NCI-H2171 (cell line): ENCODE results near the gene MRPS6.

Experiments used
- DNase-seq: peaks from one replicate; lab custom pipeline; 2025; lab: John Stamatoyannopoulos, UW

MRPS6 gene

DNA sequence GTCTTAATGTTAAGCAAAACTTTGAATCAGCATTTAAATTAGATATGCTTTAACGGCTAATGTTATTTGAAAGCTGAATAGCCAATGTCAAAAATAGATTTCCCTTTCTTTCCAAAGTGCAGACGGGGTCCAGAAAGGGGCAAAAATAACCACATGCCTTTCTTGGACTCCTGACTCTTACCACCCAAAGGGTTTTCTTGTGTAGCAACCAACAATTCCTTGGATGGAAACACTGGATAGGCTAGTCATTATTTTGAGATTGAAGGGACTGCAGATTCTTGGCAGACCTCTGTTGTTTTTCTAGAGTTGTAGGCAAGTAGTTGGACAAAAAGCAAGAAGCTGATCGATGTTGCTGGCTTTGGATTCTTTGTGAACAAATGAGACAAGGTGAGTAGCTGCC, 107.0 kb downstream of the MRPS6 start:
- no peak for DNase-seq

DNA sequence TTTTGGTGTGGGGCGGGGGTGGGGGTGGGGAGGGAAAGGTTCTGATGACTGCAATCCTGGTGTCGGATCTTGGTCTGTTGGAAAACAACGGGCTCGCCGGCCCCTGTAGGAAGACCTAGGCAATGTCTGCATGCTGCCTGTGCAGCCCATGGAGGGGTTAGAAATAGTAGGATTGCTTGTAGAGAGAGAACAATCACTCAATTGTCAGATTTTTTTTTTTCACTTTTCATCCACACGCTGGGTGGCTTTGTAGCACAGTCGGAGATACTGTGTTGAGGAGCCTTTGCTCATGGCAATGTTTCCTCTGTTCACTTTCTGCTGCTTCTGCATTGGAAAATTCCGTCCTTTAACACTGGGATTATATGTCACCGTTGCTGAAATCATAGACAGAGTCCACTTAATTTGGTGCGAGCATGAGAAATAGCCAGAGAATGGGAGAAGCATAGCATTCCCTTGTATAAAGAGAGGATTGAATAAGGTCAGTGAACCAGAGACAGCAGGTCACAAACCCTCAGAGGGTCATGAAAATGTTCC, 107.5 kb downstream of the MRPS6 start:
- no peak for DNase-seq

DNA sequence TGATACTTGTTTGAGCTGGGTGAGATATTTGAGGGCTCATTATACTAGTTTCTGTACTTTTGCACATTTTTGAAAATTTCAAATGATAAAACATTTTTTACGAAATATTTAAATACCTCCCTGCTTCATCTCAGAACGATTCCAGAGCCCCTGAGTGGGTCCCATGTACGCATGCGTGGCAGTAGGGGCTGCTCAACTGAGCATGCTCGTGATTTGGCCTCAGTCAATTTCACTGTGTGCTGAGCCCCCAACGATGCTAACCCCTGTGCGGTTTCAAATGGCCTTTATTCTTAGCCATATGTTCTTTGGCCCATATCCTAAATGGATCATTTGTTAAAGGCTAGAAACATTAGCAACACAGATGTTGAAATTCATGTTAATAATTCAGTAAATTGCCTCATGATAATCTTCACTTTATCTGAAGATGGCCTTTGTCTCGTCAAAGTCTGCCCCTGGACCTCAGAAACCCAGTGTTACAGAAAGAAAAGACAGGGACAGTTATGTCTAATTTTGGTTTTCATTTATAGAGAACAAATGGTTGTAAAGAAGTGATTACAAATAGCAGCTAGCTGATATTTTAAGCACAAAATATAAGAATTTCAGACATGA, 108.2 kb downstream of the MRPS6 start:
- DNase-seq, result no peak

DNA sequence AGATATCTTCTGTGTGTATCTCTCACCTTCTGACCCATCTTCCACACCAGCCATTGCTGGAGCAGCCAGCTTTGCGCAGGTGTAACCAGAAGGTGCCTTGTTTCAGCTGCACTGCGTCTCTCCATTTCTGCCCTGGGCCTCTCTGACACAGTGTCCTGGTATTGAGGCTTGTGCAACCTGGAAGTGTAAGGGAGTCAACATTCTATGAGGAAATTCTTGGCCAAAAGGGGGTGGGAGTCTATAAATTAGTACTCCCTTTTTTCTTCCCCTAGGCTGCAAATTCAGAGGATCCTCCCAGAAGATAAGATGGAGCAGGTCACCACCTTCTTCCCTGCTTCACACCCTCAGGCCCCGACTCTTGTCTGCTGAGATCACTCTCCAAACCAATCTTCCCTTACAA, 109.1 kb downstream of the MRPS6 start:
- no peak for DNase-seq

DNA sequence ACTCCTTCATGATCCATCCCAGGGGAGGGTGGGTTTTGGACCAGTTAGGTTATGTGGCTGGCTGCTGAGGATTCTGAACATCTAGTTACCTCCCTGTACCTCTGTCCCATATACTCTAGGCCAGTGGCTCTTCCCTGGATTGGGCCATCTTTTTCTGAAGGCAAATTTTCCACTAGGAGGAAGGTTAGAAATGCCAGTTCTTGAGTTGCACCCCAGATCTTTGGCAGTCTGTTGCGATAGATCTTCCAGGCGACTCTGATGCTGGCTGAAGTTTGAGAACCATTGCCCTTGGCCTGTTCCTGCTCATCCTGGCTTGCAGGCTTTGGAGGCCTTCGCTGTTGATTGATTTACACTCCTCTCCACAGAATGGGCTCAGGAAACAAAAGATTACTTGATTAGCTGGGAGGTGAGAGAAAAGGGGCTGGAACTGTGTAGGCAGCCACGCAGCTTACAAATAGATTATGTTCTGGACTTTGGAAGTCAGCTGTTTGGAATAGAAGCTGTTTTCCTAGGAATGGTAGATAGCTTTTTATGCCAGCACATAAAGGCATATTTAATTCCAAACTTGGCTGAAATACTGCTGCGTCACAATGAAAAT, 110.1 kb downstream of the MRPS6 start:
- no peak for DNase-seq

DNA sequence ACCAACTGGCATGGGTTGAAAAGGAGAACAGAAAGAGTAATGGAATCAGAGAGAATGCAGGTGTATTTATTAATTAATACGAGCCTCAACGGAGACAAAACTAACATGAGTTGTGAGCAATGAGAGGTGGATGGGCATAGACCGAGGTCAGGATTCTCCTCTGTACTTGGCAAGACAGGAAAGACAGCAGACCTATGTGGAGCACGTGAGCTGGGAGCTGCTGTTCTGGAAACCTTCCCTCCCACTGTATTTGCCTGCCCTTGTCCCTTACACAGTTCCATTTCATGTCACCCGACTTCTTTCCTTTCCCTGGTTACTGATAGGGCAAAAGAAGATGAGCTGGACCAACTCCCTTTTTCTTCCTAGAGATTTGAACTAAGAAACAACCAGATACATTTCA, 110.9 kb downstream of the MRPS6 start:
- no peak for DNase-seq

DNA sequence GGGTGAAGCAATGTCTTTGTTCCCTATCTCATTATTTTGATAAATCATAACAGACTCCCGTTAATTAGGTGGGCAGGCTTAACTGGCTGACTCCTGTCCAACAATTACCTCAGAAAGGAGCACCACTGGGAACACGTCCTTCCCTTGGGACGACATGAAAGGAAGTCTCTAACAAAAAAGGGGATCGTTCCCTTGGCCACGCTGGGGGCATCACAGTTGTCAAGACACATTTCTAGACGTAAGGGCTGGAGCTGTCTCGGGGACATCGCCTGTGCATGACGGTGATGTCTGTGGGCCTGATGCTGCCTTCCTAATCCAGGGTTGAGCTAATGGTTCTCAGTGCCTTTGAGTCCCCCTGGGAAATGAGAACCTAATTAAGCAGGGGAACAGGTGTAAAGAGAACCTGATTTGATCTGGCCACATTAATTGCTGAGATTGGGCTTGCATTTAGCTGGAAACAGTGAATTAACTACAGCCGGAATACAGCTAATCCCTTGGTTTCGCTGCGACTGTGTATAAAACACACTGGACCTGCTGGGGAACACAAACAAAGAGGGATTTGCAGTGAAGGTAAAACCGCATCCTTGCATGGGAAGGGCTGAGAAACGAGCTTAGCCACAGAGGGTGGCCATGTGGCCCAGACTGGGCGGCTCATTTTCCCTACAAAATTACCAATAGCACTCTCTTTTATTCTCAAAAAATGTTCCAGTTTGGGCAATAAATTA, 111.8 kb downstream of the MRPS6 start:
- peak; percentile 42 for DNase-seq

DNA sequence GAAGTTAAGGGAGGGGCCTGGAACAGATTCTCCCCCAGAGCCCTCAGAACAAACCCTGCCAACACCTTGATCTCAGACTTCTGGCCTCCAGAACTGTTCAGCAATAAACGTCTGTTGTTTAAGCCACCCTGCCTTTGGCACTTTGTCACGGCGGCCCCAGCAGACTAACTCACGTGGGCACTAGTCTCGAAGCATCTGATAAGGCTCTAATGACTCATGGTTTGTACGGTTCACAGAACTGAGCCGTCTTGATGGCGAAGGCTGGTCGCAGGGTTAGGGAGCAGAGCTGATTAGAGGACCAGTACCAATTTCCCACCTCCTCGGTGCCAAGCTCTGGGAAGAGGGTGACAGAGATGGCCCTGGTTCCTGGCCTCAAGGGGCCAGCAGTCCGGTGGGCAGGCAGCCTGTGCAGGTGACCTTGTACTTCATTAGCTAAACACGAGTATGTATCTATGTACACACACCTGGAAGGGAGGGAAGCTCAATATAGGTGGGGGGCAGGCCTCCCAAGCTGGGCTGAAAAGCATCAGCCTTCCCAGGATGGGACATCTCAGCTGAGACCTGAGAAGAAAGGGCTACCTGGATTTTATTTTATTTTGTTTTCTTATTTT, 112.8 kb downstream of the MRPS6 start:
- DNase-seq, result no peak

DNA sequence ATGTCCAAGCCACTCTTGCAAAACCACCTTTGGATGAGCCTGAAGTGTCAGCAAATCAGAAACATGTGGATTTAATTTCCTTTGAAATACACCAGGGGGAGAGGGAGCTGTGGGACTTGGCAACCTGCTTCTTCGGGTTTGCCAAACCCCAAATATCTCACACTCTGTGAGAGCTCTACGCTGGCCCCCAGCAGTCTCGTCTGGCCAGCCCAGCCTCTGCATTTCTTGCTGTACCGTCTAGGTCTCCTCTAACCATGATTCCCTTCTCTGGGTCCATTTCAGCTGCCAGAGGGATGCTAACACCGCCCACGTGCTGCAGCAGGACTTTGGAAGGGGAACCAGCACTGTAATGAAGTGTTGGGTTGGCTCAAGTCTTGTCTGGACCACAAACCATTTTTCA, 114.6 kb downstream of the MRPS6 start:
- no peak for DNase-seq

DNA sequence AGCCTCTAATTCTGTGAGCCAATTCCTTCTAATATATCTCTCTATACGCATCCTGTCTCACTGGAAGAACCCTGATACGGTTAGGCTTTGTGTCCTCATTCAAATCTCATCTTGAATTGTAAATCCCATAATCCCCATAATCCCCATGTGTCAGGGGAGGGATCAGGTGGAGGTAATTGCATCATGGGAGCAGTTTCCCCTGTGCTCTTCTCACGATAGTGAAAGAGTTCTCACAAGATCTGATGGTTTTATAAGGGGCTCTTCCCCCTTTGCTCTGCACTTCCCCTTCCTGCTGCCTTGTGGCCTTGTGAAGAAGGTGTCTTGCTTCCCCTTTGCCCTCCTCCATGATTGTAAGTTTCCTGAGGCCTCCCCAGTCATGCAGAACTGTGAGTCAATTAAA, 116.1 kb downstream of the MRPS6 start:
- no peak for DNase-seq

DNA sequence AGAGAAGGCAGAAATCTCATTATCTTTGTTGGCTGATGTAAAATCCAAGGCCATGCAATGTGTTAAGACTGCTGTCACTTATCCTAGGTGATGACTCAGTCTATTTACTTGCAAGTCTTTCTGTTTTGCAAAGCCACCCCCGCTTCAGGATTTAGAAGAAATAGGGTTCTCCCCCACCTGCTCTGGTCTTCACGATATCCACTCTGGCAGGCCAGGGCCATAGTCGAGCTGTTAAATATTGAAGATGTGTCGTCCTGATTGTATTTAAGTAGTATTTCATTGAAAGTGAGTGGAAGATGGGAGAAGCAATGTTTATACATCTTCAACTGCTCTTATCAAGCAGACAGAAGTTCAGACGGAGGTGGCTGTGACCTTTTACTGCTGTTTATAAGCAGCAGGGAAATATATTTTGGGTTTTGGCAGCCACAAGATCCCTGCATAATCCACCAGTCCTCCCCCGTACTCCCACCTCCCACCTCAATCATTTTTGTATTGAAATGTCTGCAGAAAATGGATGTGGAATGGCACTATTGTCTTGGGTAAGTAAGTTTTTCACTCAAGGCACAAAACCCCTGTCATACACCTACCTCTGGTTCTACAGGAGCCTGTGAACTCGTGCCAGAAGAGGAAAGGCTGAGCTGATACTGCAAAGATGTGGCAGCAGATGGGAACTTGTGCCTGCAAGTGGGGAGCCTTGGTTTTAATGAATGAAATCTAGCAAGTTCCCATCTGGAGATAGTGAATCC, 117.4 kb downstream of the MRPS6 start:
- DNase-seq, result no peak

DNA sequence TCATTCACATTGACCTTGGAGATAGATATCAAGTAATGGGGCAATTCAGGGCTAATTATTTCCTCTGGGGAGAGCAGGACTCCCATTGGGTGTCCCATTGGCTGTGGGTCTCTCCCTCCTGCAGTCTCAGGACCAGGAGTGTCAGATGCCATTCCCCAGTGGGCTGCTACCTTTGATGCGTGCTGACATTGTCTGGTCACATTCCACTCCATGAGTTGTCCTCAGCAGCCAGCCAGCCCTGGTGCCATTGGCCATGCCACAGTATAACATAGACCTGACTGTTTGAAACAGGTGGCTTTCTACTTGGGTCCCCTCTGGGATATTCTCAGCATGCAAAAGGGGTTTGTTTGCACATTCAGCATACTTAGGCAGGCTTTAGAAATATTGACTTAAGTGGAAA, 118.5 kb downstream of the MRPS6 start:
- no peak for DNase-seq
